GM21526 (cell line): Measurements from ENCODE around the gene LRRC38.
A peak's percentile ranks its signal among the peaks of the same experiment; 100 is the strongest.

Experiments used
- ATAC-seq: cut with Tn5 transposase; IDR thresholded peaks from one replicate; pipeline ENCODE4 v1.9.1; 2021; ENCODE audit warnings: moderate library complexity; ENCODE audit not compliant: unreplicated experiment, low FRiP score

The LRRC38 gene

GRCh38 chr1:13517193-13517812, 3.5 kb upstream of the LRRC38 start:
- no peak for ATAC-seq

- no peak for ATAC-seq
These were observed 2.8 kb upstream of the LRRC38 start for GRCh38 chr1:13516606-13517005.

GRCh38 chr1:13514821-13515220, 1.0 kb upstream of the LRRC38 start:
- ATAC-seq = no peak

- ATAC-seq = no peak
These were observed 524 bp downstream of the LRRC38 start for GRCh38 chr1:13513063-13513894.

- ATAC-seq = no peak
These were observed 1.3 kb downstream of the LRRC38 start for GRCh38 chr1:13512472-13512871.

GRCh38 chr1:13510499-13510898, 3.3 kb downstream of the LRRC38 start:
- ATAC-seq = no peak

GRCh38 chr1:13507075-13507474, 6.7 kb downstream of the LRRC38 start:
- ATAC-seq = no peak

GRCh38 chr1:13505020-13505419, 8.8 kb downstream of the LRRC38 start:
- no peak for ATAC-seq

- no peak for ATAC-seq
These were observed 13.0 kb downstream of the LRRC38 start for GRCh38 chr1:13500806-13501205.

GRCh38 chr1:13499422-13499821, 14.4 kb downstream of the LRRC38 start:
- no peak for ATAC-seq

- no peak for ATAC-seq
These were observed 15.2 kb downstream of the LRRC38 start for GRCh38 chr1:13498553-13498952.

GRCh38 chr1:13495186-13495585, 18.6 kb downstream of the LRRC38 start:
- ATAC-seq = no peak

- ATAC-seq = no peak
These were observed 19.1 kb downstream of the LRRC38 start for GRCh38 chr1:13494712-13495111.

GRCh38 chr1:13494025-13494424, 19.8 kb downstream of the LRRC38 start:
- peak; percentile 92 for ATAC-seq

- no peak for ATAC-seq
These were observed 21.1 kb downstream of the LRRC38 start for GRCh38 chr1:13492711-13493110.

GRCh38 chr1:13487957-13488356, 25.8 kb downstream of the LRRC38 start:
- ATAC-seq = no peak

- ATAC-seq = no peak
These were observed 26.5 kb downstream of the LRRC38 start for GRCh38 chr1:13487143-13487868.

GRCh38 chr1:13483946-13484345, 29.9 kb downstream of the LRRC38 start:
- no peak for ATAC-seq

- ATAC-seq = no peak
These were observed 31.2 kb downstream of the LRRC38 start for GRCh38 chr1:13482600-13482999.

GRCh38 chr1:13479171-13479856, 34.5 kb downstream of the LRRC38 start:
- no peak for ATAC-seq

- no peak for ATAC-seq
These were observed 35.1 kb downstream of the LRRC38 start for GRCh38 chr1:13478692-13479091.
